ENCODE data around the gene IVL.

- TF ChIP-seq CTCF (IDR thresholded peaks at IDR 0.05) (no peak), POLR2A (IDR thresholded peaks at IDR 0.05) (no peak)
These were observed 23.9 kb downstream of the IVL start for GRCh38 chr1:152932170-152932811.
